Endodermal cell (in vitro differentiated cells): ENCODE data around the gene CEND1. TPM values are rescaled to one million over a fixed set of nuclear protein-coding genes. Genes with fewer than 3 reads are reported as not detected.
A peak's percentile ranks its signal among the peaks of the same experiment; 100 is the strongest.

ENCODE experiments used
- DNase-seq: peaks from one replicate; pipeline ENCODE4 v3.0.0-alpha.2; 2017
- H3K27ac ChIP-seq: 2 replicates; pipeline ENCODE4 v1.5.1; 2013; ENCODE audit warnings: mild to moderate bottlenecking, low read depth, low read length, moderate library complexity
- H3K27me3 ChIP-seq: 2 replicates; pipeline ENCODE4 v1.6.1; 2013; ENCODE audit warnings: mild to moderate bottlenecking, low read length, moderate library complexity; ENCODE audit not compliant: insufficient read depth, control insufficient read depth, poor library complexity, severe bottlenecking
- H3K36me3 ChIP-seq: 2 replicates; pipeline ENCODE4 v1.7.0; 2013; ENCODE audit warnings: mild to moderate bottlenecking, low read length, moderate library complexity; ENCODE audit not compliant: control insufficient read depth, insufficient read depth
- H3K4me1 ChIP-seq: one replicate; pipeline ENCODE4 v1.7.0; 2013; ENCODE audit warnings: low read length; ENCODE audit not compliant: control insufficient read depth, insufficient read depth
- H3K4me3 ChIP-seq: 2 replicates; pipeline ENCODE4 v1.5.1; 2013; ENCODE audit warnings: mild to moderate bottlenecking, low read length, moderate library complexity
- H3K9ac ChIP-seq: 2 replicates; pipeline ENCODE4 v1.6.1; 2013; ENCODE audit warnings: mild to moderate bottlenecking, low read length, moderate library complexity; ENCODE audit not compliant: poor library complexity, severe bottlenecking; ENCODE audit errors: extremely low read depth
- H3K9me3 ChIP-seq: 2 replicates; pipeline ENCODE4 v1.6.1; 2013; ENCODE audit warnings: mild to moderate bottlenecking, low read length, moderate library complexity; ENCODE audit not compliant: control insufficient read depth
- H3K27ac Mint-ChIP-seq: 2 replicates; pipeline ENCODE4 v1.8.0; 2020; ENCODE audit warnings: mixed read lengths
- H3K27me3 Mint-ChIP-seq: 2 replicates; pipeline ENCODE4 v1.8.0; 2021; ENCODE audit warnings: mild to moderate bottlenecking, mixed read lengths; ENCODE audit not compliant: insufficient read depth
- H3K36me3 Mint-ChIP-seq: 2 replicates; pipeline ENCODE4 v1.8.0; 2020; ENCODE audit warnings: low read depth, mixed read lengths
- H3K4me1 Mint-ChIP-seq: 2 replicates; pipeline ENCODE4 v1.8.0; 2020; ENCODE audit warnings: mixed read lengths
- H3K4me3 Mint-ChIP-seq: 2 replicates; pipeline ENCODE4 v1.8.0; 2020; ENCODE audit warnings: mild to moderate bottlenecking, moderate library complexity, mixed read lengths
- H3K9me3 Mint-ChIP-seq: 2 replicates; pipeline ENCODE4 v1.8.0; 2020; ENCODE audit warnings: mild to moderate bottlenecking, mixed read lengths
- WGBS, 2 experiments: methylation state at CpG; one replicate each; pipeline versions ENCODE4 v1.1.5 to v1.1.7; 2013; ENCODE audit warnings: missing lambda C conversion rate in 2 of 2, mixed read lengths in 1 of 2; ENCODE audit not compliant: insufficient coverage in 1 of 2, insufficient read length in 1 of 2; 5-methylcytosine and 5-hydroxymethylcytosine counted together
- total RNA-seq, 2 donors: library from RNA; stranded (reverse); fragmentation: NEBNext Ultra II Directional in 1 of 2; extraction: Animal tissue kit (Norgen Biotek cat#: 25700) in 1 of 2; gene quantifications; 2 replicates in 1 of 2; 3 replicates in 1 of 2; pipeline ENCODE4 v1.2.1, GENCODE V29; 2021
- TF ChIP-seq, protein P1 (sequence below): fragments of 200-600 bp; sonication (generic); conservative IDR thresholded peaks from 2 replicates; pipeline ENCODE4 v1.5.0; 2021; ENCODE audit warnings: antibody characterized with exemption, mild to moderate bottlenecking

Gene CEND1
- total RNA-seq, 2 donors from 2014 or later = not detected

DNA sequence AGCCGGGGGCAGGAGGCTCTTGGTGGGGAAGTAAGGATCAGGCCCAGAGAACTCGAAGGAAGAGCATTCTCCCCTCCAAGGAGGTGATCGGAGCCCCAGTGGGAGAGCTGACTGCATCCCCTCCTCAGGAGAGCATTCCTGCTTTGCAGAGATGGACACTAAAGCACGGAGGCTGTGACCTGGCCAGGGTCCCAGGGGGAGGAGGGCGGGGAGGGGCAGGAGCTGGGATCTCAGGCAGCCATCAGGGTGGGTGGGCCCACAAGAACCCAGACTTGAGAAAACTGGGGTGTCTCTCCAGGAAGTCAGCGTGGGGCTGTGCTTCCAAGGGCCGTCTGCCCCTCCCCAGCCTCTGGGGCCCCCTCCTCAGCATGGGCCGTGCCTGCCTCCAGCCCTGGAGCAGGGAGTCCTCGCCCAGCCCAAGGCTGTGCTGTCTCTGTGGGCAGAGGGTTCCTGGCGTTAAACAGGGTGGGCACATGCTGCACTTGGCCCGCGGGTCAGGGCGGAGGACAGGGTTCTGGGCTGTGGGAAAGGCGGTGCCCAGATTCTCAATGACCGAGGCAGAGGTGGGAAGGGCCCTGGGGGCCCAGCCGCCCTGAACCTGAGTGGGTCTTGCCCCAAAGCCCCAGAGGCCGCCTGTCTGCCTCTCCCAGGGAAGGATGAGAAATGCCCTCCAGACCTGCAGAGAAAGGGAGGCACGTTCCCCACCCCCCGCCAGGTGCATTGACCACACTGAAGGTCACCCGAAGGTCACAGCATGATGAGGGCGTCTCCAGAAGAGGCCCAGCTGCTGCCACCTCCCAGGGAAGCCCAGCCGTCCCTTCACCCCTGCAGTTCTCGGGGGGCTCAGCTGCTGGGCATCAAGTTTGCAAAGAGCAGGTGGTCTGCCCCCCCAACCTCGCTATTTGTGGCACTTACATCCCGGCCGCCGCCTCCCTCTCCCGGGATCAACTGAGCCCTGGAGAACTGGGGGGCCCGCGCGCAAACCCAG is 643 bp downstream of the CEND1 start:
- DNase-seq = no peak
- Histone ChIP-seq H3K9ac (no peak overlapping the region), H3K4me1 (no peaks in the 10 kb centered on the region)

DNA sequence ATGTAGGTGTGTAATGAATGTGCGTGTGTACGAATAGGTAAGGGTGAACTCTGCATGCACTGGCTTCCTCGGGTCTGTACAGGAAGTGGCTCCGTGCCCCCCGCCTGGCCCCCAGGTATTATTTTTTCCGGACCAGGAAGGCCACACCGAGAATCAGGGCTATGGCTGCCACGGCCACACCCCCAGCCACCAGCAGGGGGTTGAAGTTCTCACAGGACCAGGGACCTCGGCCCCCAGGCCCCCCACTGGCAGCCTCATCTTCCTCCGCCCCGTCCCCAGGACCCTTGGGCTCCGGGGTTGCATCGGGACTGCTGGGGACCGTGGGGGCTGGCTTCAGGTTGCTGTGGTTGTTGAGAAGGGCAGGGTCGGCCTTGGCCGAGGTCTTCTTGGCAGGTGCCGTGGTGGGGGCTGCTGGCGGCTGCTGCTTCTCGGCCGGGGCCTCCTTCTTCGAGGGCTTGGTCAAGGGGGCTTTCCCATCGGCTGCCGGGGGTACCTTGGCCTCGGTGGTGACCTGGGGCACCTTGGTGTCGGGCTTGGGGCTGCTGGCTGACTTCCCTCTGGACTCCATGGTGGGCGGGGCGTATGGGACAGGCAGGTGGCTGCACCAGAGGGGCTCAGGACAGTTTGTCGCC is 1.8 kb downstream of the CEND1 start:
- H3K27ac ChIP-seq = no peak overlapping the region
- no peak overlapping the region for H3K27ac Mint-ChIP-seq
- no peak for DNase-seq

More for the DNA sequence above, 643 bp downstream of the CEND1 start:
- Histone ChIP-seq H3K36me3 (peaks cover 7% of the 10 kb centered on the region), H3K27ac (no peak overlapping the region), H3K4me3 (no peak overlapping the region), H3K9me3 (no peaks in the 10 kb centered on the region), H3K27me3 (no peaks in the 10 kb centered on the region)
- Mint-ChIP-seq H3K9me3 (no peaks in the 10 kb centered on the region), H3K27ac (no peak overlapping the region), H3K4me1 (no peaks in the 10 kb centered on the region), H3K4me3 (no peak overlapping the region), H3K27me3 (peaks cover 3% of the 10 kb centered on the region), H3K36me3 (peaks cover 12% of the 10 kb centered on the region)
- WGBS, 2 experiments = 73 to 88% methylated on average over 9 to 31 of the region's 31 CpGs
- TF ChIP-seq, protein P1, sequence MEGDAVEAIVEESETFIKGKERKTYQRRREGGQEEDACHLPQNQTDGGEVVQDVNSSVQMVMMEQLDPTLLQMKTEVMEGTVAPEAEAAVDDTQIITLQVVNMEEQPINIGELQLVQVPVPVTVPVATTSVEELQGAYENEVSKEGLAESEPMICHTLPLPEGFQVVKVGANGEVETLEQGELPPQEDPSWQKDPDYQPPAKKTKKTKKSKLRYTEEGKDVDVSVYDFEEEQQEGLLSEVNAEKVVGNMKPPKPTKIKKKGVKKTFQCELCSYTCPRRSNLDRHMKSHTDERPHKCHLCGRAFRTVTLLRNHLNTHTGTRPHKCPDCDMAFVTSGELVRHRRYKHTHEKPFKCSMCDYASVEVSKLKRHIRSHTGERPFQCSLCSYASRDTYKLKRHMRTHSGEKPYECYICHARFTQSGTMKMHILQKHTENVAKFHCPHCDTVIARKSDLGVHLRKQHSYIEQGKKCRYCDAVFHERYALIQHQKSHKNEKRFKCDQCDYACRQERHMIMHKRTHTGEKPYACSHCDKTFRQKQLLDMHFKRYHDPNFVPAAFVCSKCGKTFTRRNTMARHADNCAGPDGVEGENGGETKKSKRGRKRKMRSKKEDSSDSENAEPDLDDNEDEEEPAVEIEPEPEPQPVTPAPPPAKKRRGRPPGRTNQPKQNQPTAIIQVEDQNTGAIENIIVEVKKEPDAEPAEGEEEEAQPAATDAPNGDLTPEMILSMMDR = no peak

DNA sequence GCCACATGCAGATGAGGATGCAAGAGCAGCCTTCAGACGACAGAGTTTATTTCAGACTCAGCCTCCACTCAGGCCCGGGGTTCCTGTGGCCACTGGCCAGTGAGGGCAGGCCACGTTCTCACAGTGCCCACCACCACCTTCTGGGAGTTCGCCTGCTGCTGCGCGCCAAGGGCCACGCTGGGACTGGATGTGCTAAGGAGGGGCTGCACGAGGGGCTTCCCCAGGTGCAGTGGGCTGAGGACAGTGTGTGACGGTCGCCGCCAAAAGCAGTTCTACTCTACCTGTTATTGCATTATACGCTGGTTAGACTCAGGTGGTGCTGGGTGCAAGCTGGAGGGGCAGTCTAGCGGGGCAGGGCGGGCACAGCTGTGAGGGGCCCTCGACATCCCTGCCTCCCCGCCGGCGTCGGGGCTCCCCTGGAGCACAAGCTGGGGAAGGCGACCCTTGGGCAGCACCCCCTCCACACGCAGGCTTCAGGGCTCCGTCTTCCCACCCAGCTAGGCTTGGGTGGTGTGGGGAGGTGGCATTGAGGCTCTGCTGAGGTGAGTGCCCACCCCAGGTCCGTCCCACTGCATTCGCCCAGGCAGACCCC is 2.7 kb downstream of the CEND1 start:
- Mint-ChIP-seq H3K36me3 (peaks cover 13% of the 10 kb centered on the region), H3K9me3 (no peaks in the 10 kb centered on the region), H3K27me3 (peaks cover 3% of the 10 kb centered on the region), H3K4me3 (no peak overlapping the region), H3K4me1 (peaks cover 6% of the 10 kb centered on the region), H3K27ac (no peak overlapping the region)
- no peak for DNase-seq
- TF ChIP-seq, protein P1 = no peak
- no peak overlapping the region for H3K9ac ChIP-seq
- H3K4me3 ChIP-seq = no peak overlapping the region
- no peaks in the 10 kb centered on the region for H3K4me1 ChIP-seq
- 90 to 95% methylated on average over 11 to 24 of the region's 24 CpGs for WGBS, 2 experiments
- H3K36me3 ChIP-seq = no peaks in the 10 kb centered on the region
- H3K27ac ChIP-seq = no peak overlapping the region
- no peaks in the 10 kb centered on the region for H3K9me3 ChIP-seq
- no peaks in the 10 kb centered on the region for H3K27me3 ChIP-seq

More for the DNA sequence above, 1.8 kb downstream of the CEND1 start:
- H3K4me3 Mint-ChIP-seq = no peak overlapping the region
- Histone ChIP-seq H3K4me1 (no peaks in the 10 kb centered on the region), H3K27me3 (no peaks in the 10 kb centered on the region), H3K4me3 (no peak overlapping the region), H3K9me3 (no peaks in the 10 kb centered on the region), H3K9ac (no peak overlapping the region), H3K36me3 (no peaks in the 10 kb centered on the region)
- H3K27me3 Mint-ChIP-seq = peaks cover 3% of the 10 kb centered on the region
- peaks cover 6% of the 10 kb centered on the region for H3K4me1 Mint-ChIP-seq
- 88 to 90% methylated on average over 20 to 28 of the region's 28 CpGs for WGBS, 2 experiments
- H3K36me3 Mint-ChIP-seq = peaks cover 14% of the 10 kb centered on the region
- TF ChIP-seq, protein P1 = peak; percentile 38
- H3K9me3 Mint-ChIP-seq = no peaks in the 10 kb centered on the region
